ENCODE measurements around the gene OBI1.

DNA sequence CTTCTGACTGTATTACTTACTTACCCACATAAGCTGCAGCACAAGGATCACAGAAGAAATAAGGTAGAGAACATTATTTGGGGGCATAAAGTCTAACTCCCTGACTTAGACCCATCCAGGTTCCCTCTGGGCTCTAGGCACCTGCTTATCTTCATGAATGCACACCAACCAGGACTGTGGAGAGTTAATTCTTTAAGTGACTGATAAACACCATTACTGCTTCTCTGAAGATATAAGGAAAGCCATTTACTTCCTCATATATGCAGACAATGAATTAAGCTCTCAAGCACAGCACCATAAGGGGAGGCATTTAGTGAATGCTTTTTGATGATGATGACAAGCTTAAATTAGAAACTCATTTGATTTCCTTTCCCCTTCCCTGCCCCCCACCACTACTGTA lies 22.5 kb downstream of the OBI1 start:
- TF ChIP-seq CTCF (IDR thresholded peaks at IDR 0.05): no peak
- no peak for TF ChIP-seq EP300 (IDR thresholded peaks at IDR 0.05)
- TF ChIP-seq ESRRA (IDR thresholded peaks at IDR 0.05; ENCODE audit: borderline replicate concordance, low read length): no peak
- no peak for TF ChIP-seq RAD21 (conservative IDR thresholded peaks at IDR 0.05 in 1 of 2, IDR thresholded peaks at IDR 0.05 in 1 of 2)
- TF ChIP-seq E2F6 (IDR thresholded peaks at IDR 0.05; ENCODE audit: borderline replicate concordance, low read depth): no peak
